ENCODE data around the gene ZMYND19.
"Not testable (repeated sequence)": the region's sequence is repeated elsewhere in the genome, so short reads cannot be mapped to it uniquely, and the experiment has no call there.

The ZMYND19 gene

GRCh38 chr9:137590469-137591383 lies at the start of gene ZMYND19:
Gene ZMYND19 (minus strand): TSS chr9:137590512. CDS start chr9:137590263, 249 bp downstream.
- peak; percentile 88 for DNase-seq

GRCh38 chr9:137639303-137640051 lies 49.2 kb upstream of the ZMYND19 start:
- DNase-seq = no peak

- no peak for DNase-seq
Observed at GRCh38 chr9:137638680-137639079, 48.4 kb upstream of the ZMYND19 start.

- DNase-seq = no peak
Observed at GRCh38 chr9:137634016-137634415, 43.7 kb upstream of the ZMYND19 start.

- no peak for DNase-seq
Observed at GRCh38 chr9:137632230-137633161, 42.2 kb upstream of the ZMYND19 start.

- no peak for DNase-seq
Observed at GRCh38 chr9:137631345-137632229, 41.3 kb upstream of the ZMYND19 start.

- DNase-seq = no peak
Observed at GRCh38 chr9:137630679-137631078, 40.4 kb upstream of the ZMYND19 start.

- no peak for DNase-seq
Observed at GRCh38 chr9:137630126-137630525, 39.8 kb upstream of the ZMYND19 start.

- DNase-seq = not testable (repeated sequence)
Observed at GRCh38 chr9:137627406-137627805, 37.1 kb upstream of the ZMYND19 start.

GRCh38 chr9:137626464-137626863 lies 36.2 kb upstream of the ZMYND19 start:
- DNase-seq = no peak

GRCh38 chr9:137622211-137622610 lies 31.9 kb upstream of the ZMYND19 start:
- not testable (repeated sequence) for DNase-seq

- no peak for DNase-seq
Observed at GRCh38 chr9:137621131-137621757, 30.9 kb upstream of the ZMYND19 start.

GRCh38 chr9:137620581-137620980 lies 30.3 kb upstream of the ZMYND19 start:
- no peak for DNase-seq

- DNase-seq = no peak
Observed at GRCh38 chr9:137620048-137620405, 29.7 kb upstream of the ZMYND19 start.

- DNase-seq = no peak
Observed at GRCh38 chr9:137619240-137620047, 29.1 kb upstream of the ZMYND19 start.

- DNase-seq = peak; percentile 82
Observed at GRCh38 chr9:137618105-137619067, 28.1 kb upstream of the ZMYND19 start, which contains the start of gene EHMT1. Gene EHMT1 (plus strand): TSS chr9:137619005. CDS start chr9:137619029, 24 bp downstream.

- no peak for DNase-seq
Observed at GRCh38 chr9:137615387-137615871, 25.1 kb upstream of the ZMYND19 start.

- DNase-seq = no peak
Observed at GRCh38 chr9:137614631-137615386, 24.5 kb upstream of the ZMYND19 start.

Data from KG1 (cell line).